ENCODE data around the gene MAPK10.

Gene MAPK10

GRCh38 chr4:86107112-86107511 is 252.7 kb downstream of the MAPK10 start:
- no peak for TF ChIP-seq ZFX (IDR thresholded peaks at IDR 0.05)
- TF ChIP-seq, protein P1, sequence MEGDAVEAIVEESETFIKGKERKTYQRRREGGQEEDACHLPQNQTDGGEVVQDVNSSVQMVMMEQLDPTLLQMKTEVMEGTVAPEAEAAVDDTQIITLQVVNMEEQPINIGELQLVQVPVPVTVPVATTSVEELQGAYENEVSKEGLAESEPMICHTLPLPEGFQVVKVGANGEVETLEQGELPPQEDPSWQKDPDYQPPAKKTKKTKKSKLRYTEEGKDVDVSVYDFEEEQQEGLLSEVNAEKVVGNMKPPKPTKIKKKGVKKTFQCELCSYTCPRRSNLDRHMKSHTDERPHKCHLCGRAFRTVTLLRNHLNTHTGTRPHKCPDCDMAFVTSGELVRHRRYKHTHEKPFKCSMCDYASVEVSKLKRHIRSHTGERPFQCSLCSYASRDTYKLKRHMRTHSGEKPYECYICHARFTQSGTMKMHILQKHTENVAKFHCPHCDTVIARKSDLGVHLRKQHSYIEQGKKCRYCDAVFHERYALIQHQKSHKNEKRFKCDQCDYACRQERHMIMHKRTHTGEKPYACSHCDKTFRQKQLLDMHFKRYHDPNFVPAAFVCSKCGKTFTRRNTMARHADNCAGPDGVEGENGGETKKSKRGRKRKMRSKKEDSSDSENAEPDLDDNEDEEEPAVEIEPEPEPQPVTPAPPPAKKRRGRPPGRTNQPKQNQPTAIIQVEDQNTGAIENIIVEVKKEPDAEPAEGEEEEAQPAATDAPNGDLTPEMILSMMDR (conservative IDR thresholded peaks at IDR 0.05) = no peak
- no peak overlapping the region for H3K27ac ChIP-seq

DNA sequence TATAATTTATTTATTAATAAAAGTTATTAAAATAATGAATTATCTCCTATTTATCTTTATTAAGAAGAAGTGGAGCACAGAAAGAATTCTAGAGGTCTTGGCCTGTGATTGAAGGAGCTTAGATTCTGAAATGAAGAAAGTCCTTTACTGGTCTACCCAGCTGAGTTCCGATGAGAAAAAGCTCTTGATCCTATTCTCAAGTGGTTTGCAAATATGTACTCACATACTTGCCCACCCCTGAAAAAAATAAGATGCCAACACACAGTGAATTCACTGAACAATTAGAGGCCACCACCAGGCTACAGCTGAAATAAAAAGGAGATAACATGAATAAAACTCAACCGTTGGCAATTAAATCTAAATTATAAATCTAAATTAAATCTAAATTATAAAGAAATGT is 253.4 kb downstream of the MAPK10 start:
- no peak for TF ChIP-seq ZFX (IDR thresholded peaks at IDR 0.05)
- TF ChIP-seq, protein P1 (conservative IDR thresholded peaks at IDR 0.05) = no peak
- no peak overlapping the region for H3K27ac ChIP-seq

- TF ChIP-seq, protein P1 (conservative IDR thresholded peaks at IDR 0.05) = no peak
- no peak for TF ChIP-seq ZFX (IDR thresholded peaks at IDR 0.05)
- no peak overlapping the region for H3K27ac ChIP-seq
Measured at GRCh38 chr4:86101841-86102240, 258.0 kb downstream of the MAPK10 start.

DNA sequence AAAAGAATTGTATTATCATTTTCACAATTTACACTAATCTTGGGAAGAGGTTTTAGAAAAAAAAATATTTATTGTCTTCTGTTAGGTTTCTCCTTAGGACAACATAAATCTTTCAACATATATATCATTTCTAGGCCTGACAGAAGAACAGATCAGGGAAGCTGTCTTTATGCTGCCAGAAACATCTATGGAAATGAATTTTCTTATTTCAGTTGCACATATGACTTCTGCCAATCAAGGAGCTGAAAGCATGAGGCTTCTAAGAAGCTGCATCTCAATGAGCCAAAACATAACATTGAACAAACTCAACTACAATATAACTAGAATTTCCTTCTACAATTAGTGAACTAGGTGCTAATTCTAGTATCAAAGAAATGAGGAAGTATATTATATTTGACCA is 258.4 kb downstream of the MAPK10 start:
- H3K27ac ChIP-seq = no peak overlapping the region
- no peak for TF ChIP-seq ZFX (IDR thresholded peaks at IDR 0.05)
- TF ChIP-seq, protein P1 (conservative IDR thresholded peaks at IDR 0.05) = no peak

DNA sequence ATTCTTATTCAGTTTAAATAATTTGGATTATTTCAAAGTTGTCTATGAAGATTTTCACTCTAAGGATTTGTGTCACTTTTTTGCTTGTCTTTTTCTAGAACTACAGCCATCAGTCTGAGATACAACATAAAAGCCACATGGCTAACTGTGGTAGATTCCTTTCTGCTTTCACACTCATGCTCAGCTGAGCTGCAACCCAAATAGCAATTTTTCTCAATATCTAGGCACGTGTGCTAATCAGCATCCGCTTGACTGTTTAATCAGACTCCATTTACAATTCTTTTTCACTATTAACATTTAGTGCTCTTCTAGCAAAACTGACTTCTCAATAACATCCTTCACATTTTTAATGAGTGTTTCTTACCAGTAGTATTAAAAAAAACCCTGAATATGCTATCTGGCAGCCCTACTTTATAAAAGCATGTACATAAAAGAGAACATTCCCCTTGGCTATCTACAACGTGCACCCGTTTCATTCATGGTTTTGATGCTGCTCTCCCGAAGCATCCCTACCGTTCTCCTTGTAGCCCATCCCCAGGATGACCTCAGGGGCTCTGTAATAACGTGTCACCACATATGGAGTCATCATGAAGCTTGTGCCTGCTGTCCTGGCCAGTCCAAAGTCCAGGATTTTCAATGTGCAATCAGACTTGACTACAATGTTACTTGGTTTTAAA is 259.2 kb downstream of the MAPK10 start:
- H3K27ac ChIP-seq = no peak overlapping the region
- no peak for TF ChIP-seq ZFX (IDR thresholded peaks at IDR 0.05)
- TF ChIP-seq, protein P1 (conservative IDR thresholded peaks at IDR 0.05) = no peak

GRCh38 chr4:86099348-86099747 is 260.5 kb downstream of the MAPK10 start:
- H3K27ac ChIP-seq = no peak overlapping the region
- no peak for TF ChIP-seq ZFX (IDR thresholded peaks at IDR 0.05)
- TF ChIP-seq, protein P1 (conservative IDR thresholded peaks at IDR 0.05) = no peak

GRCh38 chr4:86098691-86099090 is 261.2 kb downstream of the MAPK10 start:
- no peak overlapping the region for H3K27ac ChIP-seq

More at GRCh38 chr4:86098691-86099090, 261.2 kb downstream of the MAPK10 start:
- no peak for TF ChIP-seq ZFX (IDR thresholded peaks at IDR 0.05)
- TF ChIP-seq, protein P1 (conservative IDR thresholded peaks at IDR 0.05) = no peak

Measured in C4-2B (cell line).